Caki2 (cell line): ENCODE data around the gene SLC43A1. TPM values are rescaled to one million over a fixed set of nuclear protein-coding genes. Genes with fewer than 3 reads are reported as not detected.
"Not testable (repeated sequence)": the region's sequence is repeated elsewhere in the genome, so short reads cannot be mapped to it uniquely, and the experiment has no call there.

Experiments used
- DNase-seq: peaks from one replicate; pipeline ENCODE4 v3.0.0-alpha.2; 2015; ENCODE audit warnings: low read depth
- in situ Hi-C: cut with HindIII; loops from 2 replicates; pipeline ENCODE4 v1.10.0; 2016; ENCODE audit warnings: low sequenced_read_pairs, low pct_unique_long_range_greater_than_20kb, mixed read lengths
- total RNA-seq: library from RNA; depleted of rRNA; stranded (reverse); fragments of >200 nt; shearing (Covaris generic); gene quantifications from 2 replicates; pipeline ENCODE4 v1.2.3, GENCODE V29; 2014; ENCODE audit warnings: low replicate concordance; rRNA removed

Gene SLC43A1
- total RNA-seq = not detected in 2 replicates

- peak; percentile 9 for DNase-seq
- in situ Hi-C loops = no loop called here
Measured at GRCh38 chr11:57515332-57516060, at the start of gene SLC43A1. SLC43A1 (minus strand) TSS chr11:57515702; CDS start chr11:57514111, 1,591 bp downstream.

GRCh38 chr11:57562596-57562995, 47.1 kb upstream of the SLC43A1 start:
- no peak for DNase-seq
- in situ Hi-C loops = no loop called here

- no peak for DNase-seq
- in situ Hi-C loops = no loop called here
Measured at GRCh38 chr11:57560146-57560545, 44.6 kb upstream of the SLC43A1 start.

GRCh38 chr11:57556041-57556440, 40.5 kb upstream of the SLC43A1 start:
- no peak for DNase-seq
- in situ Hi-C loops = no loop called here

GRCh38 chr11:57555393-57555792, 39.9 kb upstream of the SLC43A1 start:
- in situ Hi-C loops = no loop called here
- no peak for DNase-seq

GRCh38 chr11:57552479-57552878, 37.0 kb upstream of the SLC43A1 start:
- no peak for DNase-seq
- in situ Hi-C loops = no loop called here

- in situ Hi-C loops = no loop called here
Measured at GRCh38 chr11:57551941-57552340, 36.4 kb upstream of the SLC43A1 start.

GRCh38 chr11:57549983-57550382, 34.5 kb upstream of the SLC43A1 start:
- in situ Hi-C loops = no loop called here
- DNase-seq = no peak

More at GRCh38 chr11:57551941-57552340, 36.4 kb upstream of the SLC43A1 start:
- no peak for DNase-seq

- in situ Hi-C loops = no loop called here
Measured at GRCh38 chr11:57547854-57548377, 32.4 kb upstream of the SLC43A1 start.

GRCh38 chr11:57546869-57547475, 31.5 kb upstream of the SLC43A1 start:
- in situ Hi-C loops = no loop called here
- peak; percentile 12 for DNase-seq

More at GRCh38 chr11:57547854-57548377, 32.4 kb upstream of the SLC43A1 start:
- DNase-seq = no peak

GRCh38 chr11:57546451-57546850, 30.9 kb upstream of the SLC43A1 start:
- no peak for DNase-seq
- in situ Hi-C loops = no loop called here

GRCh38 chr11:57545883-57546282, 30.4 kb upstream of the SLC43A1 start:
- in situ Hi-C loops = no loop called here

GRCh38 chr11:57544566-57544965, 29.1 kb upstream of the SLC43A1 start:
- in situ Hi-C loops = no loop called here
- no peak for DNase-seq

More at GRCh38 chr11:57545883-57546282, 30.4 kb upstream of the SLC43A1 start:
- DNase-seq = no peak

GRCh38 chr11:57543593-57543992, 28.1 kb upstream of the SLC43A1 start:
- in situ Hi-C loops = no loop called here
- DNase-seq = no peak

- DNase-seq = no peak
- in situ Hi-C loops = no loop called here
Measured at GRCh38 chr11:57542582-57542981, 27.1 kb upstream of the SLC43A1 start.

- DNase-seq = no peak
- in situ Hi-C loops = no loop called here
Measured at GRCh38 chr11:57541169-57541568, 25.7 kb upstream of the SLC43A1 start.

GRCh38 chr11:57539342-57539741, 23.8 kb upstream of the SLC43A1 start:
- DNase-seq = no peak
- in situ Hi-C loops = no loop called here

GRCh38 chr11:57536947-57537619, 21.6 kb upstream of the SLC43A1 start, which contains the start of gene SMTNL1:
SMTNL1 (plus strand) TSS chr11:57537595; CDS start chr11:57542643, 5,048 bp downstream.
- in situ Hi-C loops = no loop called here
- no peak for DNase-seq

- DNase-seq, in situ Hi-C loops: not testable (repeated sequence)
Measured at GRCh38 chr11:57534449-57534848, 18.9 kb upstream of the SLC43A1 start.
